Measurements from ENCODE around the gene PTGS1. TPM values are rescaled to one million over a fixed set of nuclear protein-coding genes. Genes with fewer than 3 reads are reported as not detected.

The PTGS1 gene
- polyA plus RNA-seq, 1 of the 3 experiments (the other 2 are of a cell fraction) = 5.4 TPM

- H3K9me2 ChIP-seq = no peaks in the 10 kb centered on the region
- no peaks in the 10 kb centered on the region for H4K20me1 ChIP-seq (ENCODE audit: insufficient read depth)
- no peaks in the 10 kb centered on the region for H3F3A ChIP-seq (replicated peaks; ENCODE audit: insufficient read depth)
- peaks cover 0 to 15% of the 10 kb centered on the region in 2 experiments; a peak in 1 of 4 replicates for H3K4me1 ChIP-seq (ENCODE audit: control insufficient read depth in 1 of 2, insufficient read depth in 2 of 2, low read depth in 1 of 2, low read length in 1 of 2)
- no peak for DNase-seq
- no peak overlapping the region; a peak in 1 of 4 replicates for H3K27ac ChIP-seq (ENCODE audit: low read depth in 2 of 2, low read length in 1 of 2)
- H3K9ac ChIP-seq = no peak overlapping the region
- H3K9me3 ChIP-seq = no peaks in the 10 kb centered on the region
- ChIA-PET CTCF (interaction anchor here (0.7 to 21.3 kb wide), 5 partner anchors 10 to 243 kb away, joined by 3 to 528 read pairs (median 11); no protein-coding TSS in a partner anchor), POLR2A (interaction anchor here (0.5 kb wide), 1 partner anchor 10 kb away, joined by 5 read pairs; no protein-coding TSS in a partner anchor)
- no peak for TF ChIP-seq USF2 (IDR thresholded peaks at IDR 0.05; ENCODE audit: borderline replicate concordance, low read depth, low read length)
- no peak for TF ChIP-seq CHD2 (IDR thresholded peaks at IDR 0.05; ENCODE audit: low read length, partially characterized antibody)
- no peak for TF ChIP-seq CTCF (IDR thresholded peaks at IDR 0.05)
- no peak for TF ChIP-seq MXI1 (IDR thresholded peaks at IDR 0.05; ENCODE audit: low read depth, low read length)
- no peak for TF ChIP-seq IRF3 (IDR thresholded peaks at IDR 0.05; ENCODE audit: low read depth, low read length)
- TF ChIP-seq, protein P1, sequence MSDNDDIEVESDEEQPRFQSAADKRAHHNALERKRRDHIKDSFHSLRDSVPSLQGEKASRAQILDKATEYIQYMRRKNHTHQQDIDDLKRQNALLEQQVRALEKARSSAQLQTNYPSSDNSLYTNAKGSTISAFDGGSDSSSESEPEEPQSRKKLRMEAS (IDR thresholded peaks at IDR 0.05; ENCODE audit: low read depth) = no peak
- no peak for TF ChIP-seq TEAD4 (IDR thresholded peaks at IDR 0.05; ENCODE audit: borderline replicate concordance, insufficient read depth)
- H2AFZ ChIP-seq (ENCODE audit: low read depth) = no peak overlapping the region
- WGBS (ENCODE audit: low lambda C conversion rate) = 85% methylated on average over 6 of the region's 6 CpGs
- H3K4me3 ChIP-seq (ENCODE audit: low read depth in 2 of 2, low read length in 1 of 2) = no peak overlapping the region
- no peaks in the 10 kb centered on the region for H3K27me3 ChIP-seq (ENCODE audit: insufficient read depth)
- no peaks in the 10 kb centered on the region for H3K79me2 ChIP-seq (ENCODE audit: insufficient read depth)
- H3K36me3 ChIP-seq (replicated peaks in 1 of 2; ENCODE audit: control insufficient read depth in 1 of 2, insufficient read depth in 2 of 2, low read length in 1 of 2) = no peaks in the 10 kb centered on the region
- no peak overlapping the region for H3K4me2 ChIP-seq
Measured at GRCh38 chr9:122338536-122338935, 32.3 kb upstream of the PTGS1 start.

- ChIA-PET CTCF (interaction anchor here (1.2 to 21.3 kb wide), 4 partner anchors 11 to 243 kb away, joined by 3 to 528 read pairs (median 16); no protein-coding TSS in a partner anchor), POLR2A (interaction anchor here (0.5 kb wide), 1 partner anchor 11 kb away, joined by 5 read pairs; no protein-coding TSS in a partner anchor)
- Histone ChIP-seq H3K9me2 (no peaks in the 10 kb centered on the region), H4K20me1 (ENCODE audit: insufficient read depth) (no peaks in the 10 kb centered on the region), H3K4me2 (no peak overlapping the region), H3K4me3 (ENCODE audit: low read depth in 2 of 2, low read length in 1 of 2) (no peak overlapping the region), H3K36me3 (replicated peaks in 1 of 2; ENCODE audit: control insufficient read depth in 1 of 2, insufficient read depth in 2 of 2, low read length in 1 of 2) (no peaks in the 10 kb centered on the region), H3F3A (replicated peaks; ENCODE audit: insufficient read depth) (no peaks in the 10 kb centered on the region), H3K27ac (ENCODE audit: low read depth in 2 of 2, low read length in 1 of 2) (no peak overlapping the region; a peak in 1 of 4 replicates), H3K27me3 (ENCODE audit: insufficient read depth) (no peaks in the 10 kb centered on the region), H3K4me1 (ENCODE audit: control insufficient read depth in 1 of 2, insufficient read depth in 2 of 2, low read depth in 1 of 2, low read length in 1 of 2) (peaks cover 0 to 15% of the 10 kb centered on the region in 2 experiments; a peak in 1 of 4 replicates), H3K79me2 (ENCODE audit: insufficient read depth) (no peaks in the 10 kb centered on the region), H3K9ac (no peak overlapping the region), H2AFZ (ENCODE audit: low read depth) (no peak overlapping the region), H3K9me3 (no peaks in the 10 kb centered on the region)
- TF ChIP-seq USF2 (IDR thresholded peaks at IDR 0.05; ENCODE audit: borderline replicate concordance, low read depth, low read length) (peak; percentile 35; the same call in 1 of the 2 replicates), SIN3A (IDR thresholded peaks at IDR 0.05; ENCODE audit: borderline replicate concordance, low read depth, low read length) (no peak)
- TF ChIP-seq, protein P2, sequence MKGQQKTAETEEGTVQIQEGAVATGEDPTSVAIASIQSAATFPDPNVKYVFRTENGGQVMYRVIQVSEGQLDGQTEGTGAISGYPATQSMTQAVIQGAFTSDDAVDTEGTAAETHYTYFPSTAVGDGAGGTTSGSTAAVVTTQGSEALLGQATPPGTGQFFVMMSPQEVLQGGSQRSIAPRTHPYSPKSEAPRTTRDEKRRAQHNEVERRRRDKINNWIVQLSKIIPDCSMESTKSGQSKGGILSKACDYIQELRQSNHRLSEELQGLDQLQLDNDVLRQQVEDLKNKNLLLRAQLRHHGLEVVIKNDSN (IDR thresholded peaks at IDR 0.05; ENCODE audit: borderline replicate concordance, low read depth) = peak; percentile 74; the same call in 1 of the 2 replicates
- DNase-seq = peak; percentile 80
- WGBS (ENCODE audit: low lambda C conversion rate) = 63% methylated on average over 3 of the region's 3 CpGs
Measured at GRCh38 chr9:122338994-122339393, 31.8 kb upstream of the PTGS1 start.
